Embryonic facial prominence (tissue), 1 donor: ENCODE measurements around the gene COLEC12.

ENCODE experiments used
- DNase-seq: peaks from one replicate; pipeline ENCODE4 v3.0.0-alpha.2; 2016; ENCODE audit errors: extremely low spot score

Gene COLEC12

GRCh38 chr18:289026-289425 is 211.5 kb downstream of the COLEC12 start:
- no peak for DNase-seq

- no peak for DNase-seq
Measured at GRCh38 chr18:286515-287310, 213.8 kb downstream of the COLEC12 start.

- DNase-seq, result no peak
Measured at GRCh38 chr18:285817-286216, 214.7 kb downstream of the COLEC12 start.

GRCh38 chr18:275486-275885 is 225.0 kb downstream of the COLEC12 start:
- no peak for DNase-seq

- DNase-seq, result no peak
Measured at GRCh38 chr18:274313-274712, 226.2 kb downstream of the COLEC12 start.

GRCh38 chr18:273525-273924 is 227.0 kb downstream of the COLEC12 start:
- DNase-seq, result no peak

GRCh38 chr18:272650-273049 is 227.9 kb downstream of the COLEC12 start:
- DNase-seq, result no peak

- DNase-seq, result no peak
Measured at GRCh38 chr18:269480-270095, 230.9 kb downstream of the COLEC12 start.

GRCh38 chr18:267688-268552 is 232.6 kb downstream of the COLEC12 start, which contains the start of gene THOC1:
Gene THOC1 (minus strand): TSS chr18:268047. CDS start chr18:268019, 28 bp downstream.
- DNase-seq, result peak; percentile 89

- DNase-seq, result no peak
Measured at GRCh38 chr18:267380-267687, 233.2 kb downstream of the COLEC12 start.
